GM19351 (cell line): ENCODE results near the gene ELFN2.

ENCODE experiments used
- ATAC-seq: cut with Tn5 transposase; IDR thresholded peaks from one replicate; pipeline ENCODE4 v1.9.1; 2021; ENCODE audit warnings: mild to moderate bottlenecking, moderate library complexity; ENCODE audit not compliant: unreplicated experiment

The ELFN2 gene

GRCh38 chr22:37363261-37363992 lies 63.9 kb downstream of the ELFN2 start:
- ATAC-seq = no peak

GRCh38 chr22:37362621-37363020 lies 64.7 kb downstream of the ELFN2 start:
- no peak for ATAC-seq

GRCh38 chr22:37358917-37359316 lies 68.4 kb downstream of the ELFN2 start:
- no peak for ATAC-seq

GRCh38 chr22:37358386-37358785 lies 68.9 kb downstream of the ELFN2 start:
- ATAC-seq = no peak

GRCh38 chr22:37357446-37358075 lies 69.7 kb downstream of the ELFN2 start:
- ATAC-seq = no peak

GRCh38 chr22:37356922-37357321 lies 70.4 kb downstream of the ELFN2 start:
- ATAC-seq = no peak

- ATAC-seq = no peak
These were observed 72.1 kb downstream of the ELFN2 start for GRCh38 chr22:37355174-37355573.

GRCh38 chr22:37354670-37355069 lies 72.6 kb downstream of the ELFN2 start:
- ATAC-seq = no peak

GRCh38 chr22:37354261-37354660 lies 73.0 kb downstream of the ELFN2 start:
- ATAC-seq = no peak

GRCh38 chr22:37353839-37354238 lies 73.4 kb downstream of the ELFN2 start:
- no peak for ATAC-seq

- no peak for ATAC-seq
These were observed 74.8 kb downstream of the ELFN2 start for GRCh38 chr22:37352481-37352880.

- no peak for ATAC-seq
These were observed 76.0 kb downstream of the ELFN2 start for GRCh38 chr22:37351232-37351631.

- no peak for ATAC-seq
These were observed 78.0 kb downstream of the ELFN2 start for GRCh38 chr22:37349043-37349814.

- no peak for ATAC-seq
These were observed 80.8 kb downstream of the ELFN2 start for GRCh38 chr22:37346505-37346895.

- no peak for ATAC-seq
These were observed 81.3 kb downstream of the ELFN2 start for GRCh38 chr22:37345863-37346504.

- ATAC-seq = no peak
These were observed 82.4 kb downstream of the ELFN2 start for GRCh38 chr22:37344735-37345449.

- ATAC-seq = no peak
These were observed 83.2 kb downstream of the ELFN2 start for GRCh38 chr22:37343863-37344734.

- ATAC-seq = no peak
These were observed 83.9 kb downstream of the ELFN2 start for GRCh38 chr22:37343348-37343747.

- ATAC-seq = no peak
These were observed 85.2 kb downstream of the ELFN2 start for GRCh38 chr22:37342065-37342464.
